GM12878 (cell line): ENCODE data around the gene NUDCD2. TPM values are rescaled to one million over a fixed set of nuclear protein-coding genes. Genes with fewer than 3 reads are reported as not detected.

ENCODE experiments used
- ATF7 ChIP-seq: fragments of 450-650 bp; IDR thresholded peaks from 2 replicates; pipeline ENCODE4 v1.6.1; 2016; ENCODE audit warnings: low read depth, mild to moderate bottlenecking
- CBFB ChIP-seq: IDR thresholded peaks from 2 replicates; pipeline ENCODE4 v1.6.1; 2016; ENCODE audit warnings: antibody characterized with exemption, low read depth
- CREB1 ChIP-seq: IDR thresholded peaks from 2 replicates; pipeline ENCODE4 v1.6.1; 2012; ENCODE audit warnings: low read depth, mild to moderate bottlenecking, inconsistent platforms
- DPF2 ChIP-seq: fragments of 450-650 bp; IDR thresholded peaks from 2 replicates; pipeline ENCODE4 v1.6.1; 2017; ENCODE audit warnings: mild to moderate bottlenecking
- E4F1 ChIP-seq: fragments of 450-650 bp; IDR thresholded peaks from 2 replicates; pipeline ENCODE4 v1.6.1; 2018; ENCODE audit warnings: borderline replicate concordance, mild to moderate bottlenecking; ENCODE audit not compliant: partially characterized antibody
- FOS ChIP-seq: IDR thresholded peaks from 3 replicates; pipeline ENCODE4 v1.6.1; 2011; ENCODE audit warnings: borderline replicate concordance; ENCODE audit not compliant: insufficient read length; ENCODE audit errors: extremely low read depth
- GATAD2B ChIP-seq: fragments of 450-650 bp; conservative IDR thresholded peaks from 2 replicates; pipeline ENCODE4 v1.6.1; 2017; ENCODE audit warnings: low read depth, mild to moderate bottlenecking, moderate library complexity
- IRF4 ChIP-seq: IDR thresholded peaks from 2 replicates; pipeline ENCODE4 v1.6.1; 2011; ENCODE audit warnings: low read depth, low read length
- KDM1A ChIP-seq: fragments of 200-600 bp; sonication (generic); IDR thresholded peaks from 2 replicates; pipeline ENCODE4 v1.6.1; 2016; ENCODE audit warnings: borderline replicate concordance
- KLF5 ChIP-seq: fragments of 450-650 bp; IDR thresholded peaks from 2 replicates; pipeline ENCODE4 v1.6.1; 2014; ENCODE audit warnings: mild to moderate bottlenecking; ENCODE audit not compliant: partially characterized antibody
- NFXL1 ChIP-seq: fragments of 450-650 bp; IDR thresholded peaks from 2 replicates; pipeline ENCODE4 v1.6.1; 2017; ENCODE audit warnings: antibody characterized with exemption, mild to moderate bottlenecking, borderline replicate concordance
- PML ChIP-seq: IDR thresholded peaks from 2 replicates; pipeline ENCODE4 v1.6.1; 2012; ENCODE audit warnings: low read length, inconsistent platforms
- POU2F2 ChIP-seq: IDR thresholded peaks from 3 replicates; pipeline ENCODE4 v1.6.1; 2011; ENCODE audit warnings: low read depth, mild to moderate bottlenecking, low read length, borderline replicate concordance
- PRDM15 ChIP-seq: fragments of 450-650 bp; formaldehyde crosslinking; IDR thresholded peaks from 2 replicates; pipeline ENCODE4 v1.4.0; 2020; ENCODE audit warnings: mild to moderate bottlenecking, moderate library complexity
- SMARCA5 ChIP-seq: fragments of 450-650 bp; IDR thresholded peaks from 2 replicates; pipeline ENCODE4 v1.6.1; 2017; ENCODE audit warnings: mild to moderate bottlenecking
- SP1 ChIP-seq: IDR thresholded peaks from one replicate; pipeline ENCODE4 v1.6.1; 2011; ENCODE audit warnings: low read depth, low read length
- SREBF2 ChIP-seq: IDR thresholded peaks from 2 replicates; pipeline ENCODE4 v1.6.1; 2012; ENCODE audit warnings: mild to moderate bottlenecking, low read length
- TAF1 ChIP-seq: IDR thresholded peaks from 2 replicates; pipeline ENCODE4 v1.6.1; 2011; ENCODE audit warnings: mild to moderate bottlenecking, low read depth, low read length, borderline replicate concordance
- TCF3 ChIP-seq: IDR thresholded peaks from 2 replicates; pipeline ENCODE4 v1.6.1; 2012; ENCODE audit warnings: low read depth, mild to moderate bottlenecking, low read length, borderline replicate concordance; ENCODE audit not compliant: insufficient read depth
- YBX1 ChIP-seq: fragments of 450-650 bp; IDR thresholded peaks from 2 replicates; pipeline ENCODE4 v1.6.1; 2016; ENCODE audit warnings: antibody characterized with exemption
- ZBTB40 ChIP-seq: fragments of 450-650 bp; IDR thresholded peaks from 2 replicates; pipeline ENCODE4 v1.6.1; 2016; ENCODE audit warnings: mild to moderate bottlenecking, moderate library complexity, borderline replicate concordance
- ZZZ3 ChIP-seq: IDR thresholded peaks from 2 replicates; pipeline ENCODE4 v1.6.1; 2011; ENCODE audit warnings: low read depth; ENCODE audit not compliant: control insufficient read depth, insufficient read length
- polyA plus RNA-seq, 11 experiments: library from polyadenylated mRNA; depleted of rRNA in 4 of 11; unstranded in 6 of 11; stranded (reverse) in 5 of 11; fragments of >200 nt; fragmentation: Nextera tagmentation in 4 of 11; fragmentation: Illumina TruSeq in 1 of 11; extraction: Ambion mirVana in 4 of 11; extraction: Trizol in 1 of 11; gene quantifications; 1 replicate in 1 of 11; 2 replicates in 10 of 11; pipeline versions ENCODE4 v1.2.1 to v1.2.3, GENCODE V29; 2011 to 2016; ENCODE audit warnings: inconsistent platforms in 2 of 11, missing spikeins in 2 of 11, low read depth in 1 of 11
- total RNA-seq, 4 experiments: library from RNA; depleted of rRNA in 3 of 4; stranded (reverse); fragments of >200 nt in 3 of 4; fragmentation: Illumina TruSeq in 1 of 4; extraction: Trizol in 1 of 4; gene quantifications; 2 replicates each; pipeline versions ENCODE4 v1.2.1 to v1.2.3, GENCODE V29; 2013 to 2021

Gene NUDCD2
- total and polyA plus RNA-seq, 10 of the 15 experiments (the other 5 are each of a cell fraction or from before 2014, with no cell fraction given) = 9.1 to 133 (median 24.6) TPM

GRCh38 chr5:163459819-163460561, at the start of gene NUDCD2 (continued):
- TF ChIP-seq TAF1 (peak; percentile 79; the same call in 1 of the 2 replicates), FOS (peak; percentile 49), IRF4 (no peak), GATAD2B (peak; percentile 87), CREB1 (peak; percentile 88), YBX1 (no peak), KDM1A (no peak), KLF5 (peak; percentile 78), SMARCA5 (no peak), TCF3 (no peak), POU2F2 (peak; percentile 66; the same call in 1 of the 3 replicates), PML (peak; percentile 80), ATF7 (no peak), E4F1 (peak; percentile 71), DPF2 (peak; percentile 68; the same call in 1 of the 2 replicates), ZBTB40 (no peak), SREBF2 (no peak), NFXL1 (no peak), ZZZ3 (no peak), PRDM15 (CRISPR knock-in tag) (no peak), CBFB (0 out of 2 replicates have a peak, but pooled peaks have one; percentile 57), SP1 (peak; percentile 87)
